HepG2 (cell line): Measurements from ENCODE around the gene KIFC1. TPM values are rescaled to one million over a fixed set of nuclear protein-coding genes. Genes with fewer than 3 reads are reported as not detected.
A peak's percentile ranks its signal among the peaks of the same experiment; 100 is the strongest.

Experiments used
- ATM ChIP-seq: fragments of 450-650 bp; IDR thresholded peaks from 2 replicates; pipeline ENCODE4 v1.7.1; 2017; ENCODE audit warnings: mild to moderate bottlenecking, borderline replicate concordance
- CAMTA2 ChIP-seq: sonication (generic); formaldehyde crosslinking; IDR thresholded peaks from 2 replicates; pipeline ENCODE4 v1.4.0; 2020; ENCODE audit warnings: mild to moderate bottlenecking, missing genetic modification reagents, borderline replicate concordance
- FLYWCH1 ChIP-seq: sonication (generic); formaldehyde crosslinking; IDR thresholded peaks from 2 replicates; pipeline ENCODE4 v1.8.1; 2023; ENCODE audit warnings: mild to moderate bottlenecking, missing genetic modification reagents
- FOXC1 ChIP-seq: sonication (generic); formaldehyde crosslinking; IDR thresholded peaks from 2 replicates; pipeline ENCODE4 v1.8.0; 2022; ENCODE audit warnings: mild to moderate bottlenecking, missing genetic modification reagents, borderline replicate concordance
- NCOA2 ChIP-seq: sonication (generic); formaldehyde crosslinking; IDR thresholded peaks from 2 replicates; pipeline ENCODE4 v1.8.0; 2022; ENCODE audit warnings: inconsistent platforms
- NPAS2 ChIP-seq: sonication (generic); formaldehyde crosslinking; IDR thresholded peaks from 2 replicates; pipeline ENCODE4 v1.8.0; 2022; ENCODE audit warnings: mild to moderate bottlenecking, missing genetic modification reagents, borderline replicate concordance
- NR3C1 ChIP-seq: sonication (generic); formaldehyde crosslinking; IDR thresholded peaks from 2 replicates; pipeline ENCODE4 v1.4.0; 2020; ENCODE audit warnings: missing genetic modification reagents
- SIN3B ChIP-seq: fragments of 150-350 bp; IDR thresholded peaks from 2 replicates; pipeline ENCODE4 v1.6.1; 2014; ENCODE audit warnings: low read length
- TSC22D2 ChIP-seq: sonication (generic); formaldehyde crosslinking; IDR thresholded peaks from 2 replicates; pipeline ENCODE4 v1.5.1; 2020; ENCODE audit warnings: missing genetic modification reagents, mild to moderate bottlenecking, borderline replicate concordance
- U2AF2 ChIP-seq: fragments of 200-400 bp; formaldehyde crosslinking; IDR thresholded peaks from 2 replicates; pipeline ENCODE4 v1.6.1; 2017; ENCODE audit warnings: low read depth, mild to moderate bottlenecking, low read length
- YY1 ChIP-seq: IDR thresholded peaks from 2 replicates; pipeline ENCODE4 v1.6.1; 2011; ENCODE audit warnings: low read length, low read depth, moderate library complexity, mild to moderate bottlenecking; ENCODE audit not compliant: insufficient read depth, insufficient replicate concordance
- ZFP1 ChIP-seq: IDR thresholded peaks from 2 replicates; pipeline ENCODE4 v1.6.1; 2016
- ZNF143 ChIP-seq: sonication (generic); formaldehyde crosslinking; IDR thresholded peaks from 2 replicates; pipeline ENCODE4 v1.4.0; 2020; ENCODE audit warnings: missing genetic modification reagents
- ZNF407 ChIP-seq: sonication (generic); formaldehyde crosslinking; IDR thresholded peaks from one replicate; pipeline ENCODE4 v1.5.1; 2020; ENCODE audit warnings: mild to moderate bottlenecking, missing genetic modification reagents; ENCODE audit errors: not compliant biosample characterization
- ZNF784 ChIP-seq: sonication (generic); formaldehyde crosslinking; IDR thresholded peaks from 2 replicates; pipeline ENCODE4 v1.5.1; 2020; ENCODE audit warnings: missing genetic modification reagents, mild to moderate bottlenecking, borderline replicate concordance
- ZSCAN29 ChIP-seq: sonication (generic); formaldehyde crosslinking; conservative IDR thresholded peaks from 2 replicates; pipeline ENCODE4 v1.4.0; 2020; ENCODE audit warnings: mild to moderate bottlenecking, missing genetic modification reagents
- polyA plus RNA-seq, 8 experiments: library from polyadenylated mRNA; depleted of rRNA in 3 of 8; stranded (reverse) in 7 of 8; unstranded in 1 of 8; fragments of >200 nt; fragmentation: Illumina TruSeq in 4 of 8; extraction: Trizol in 4 of 8; gene quantifications; 2 replicates each; pipeline versions ENCODE4 v1.2.1 to v1.2.3, GENCODE V29; 2011 to 2016; ENCODE audit warnings: low read depth in 4 of 8, missing spikeins in 1 of 8, mixed read lengths in 1 of 8; ENCODE audit not compliant: insufficient read depth in 1 of 8
- total RNA-seq, 5 experiments: library from RNA; depleted of rRNA; stranded (reverse); fragments of >200 nt; fragmentation: Illumina TruSeq; extraction: Trizol; gene quantifications; 2 replicates each; pipeline ENCODE4 v1.2.3, GENCODE V29; 2016; ENCODE audit warnings: low read depth in 1 of 5
- TF ChIP-seq, protein P1 (sequence below): sonication (generic); formaldehyde crosslinking; conservative IDR thresholded peaks from 2 replicates; pipeline ENCODE4 v1.4.0; 2020; ENCODE audit warnings: missing genetic modification reagents
- TF ChIP-seq, protein P2 (sequence below): sonication (generic); formaldehyde crosslinking; conservative IDR thresholded peaks from 2 replicates; pipeline ENCODE4 v1.4.0; 2020; ENCODE audit warnings: missing genetic modification reagents

Gene KIFC1
- total and polyA plus RNA-seq, 2 of the 13 experiments (the other 11 are each of a cell fraction or from before 2014, with no cell fraction given), result 25.0 to 45.5 TPM

DNA sequence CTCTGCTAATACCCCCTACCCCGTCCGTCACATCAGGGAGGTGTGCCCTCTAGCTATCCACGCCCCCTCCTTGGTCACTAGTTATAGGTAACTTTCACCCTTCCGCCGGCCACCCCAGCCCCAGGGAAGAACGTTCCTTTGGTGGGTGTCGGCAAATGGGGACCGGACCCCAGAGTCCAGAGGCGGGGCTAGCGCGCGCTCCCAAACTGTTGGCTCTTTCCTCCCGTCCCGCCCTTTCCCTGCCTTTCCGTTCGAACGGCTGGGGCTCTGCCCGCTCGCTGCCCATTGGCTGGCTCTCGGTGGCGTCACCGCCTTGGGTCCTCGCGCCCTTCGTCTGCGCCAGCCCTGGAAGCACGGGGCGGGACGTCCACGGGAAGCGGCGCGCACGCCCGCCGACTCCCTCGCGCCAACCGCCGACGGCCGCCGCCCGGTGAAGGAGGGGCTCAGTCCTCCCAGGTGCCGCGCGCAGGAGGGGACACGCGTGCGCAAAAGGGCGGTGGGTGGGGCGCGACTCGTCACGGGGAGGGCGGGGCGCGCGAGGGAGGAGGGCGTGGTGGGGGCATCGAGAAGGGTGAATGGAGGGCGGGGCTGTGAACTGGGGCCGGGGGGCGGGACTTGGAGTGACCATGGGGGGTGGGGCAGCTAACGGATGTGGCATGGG lies 18.6 kb downstream of the KIFC1 start (continued):
- 0 out of 2 replicates have a peak, but pooled peaks have one; percentile 47 for TF ChIP-seq ZSCAN29 (CRISPR knock-in tag)
- no peak for TF ChIP-seq U2AF2
- TF ChIP-seq ZNF784, result 0 out of 2 replicates have a peak, but pooled peaks have one; percentile 21
- peak; percentile 95; the same call in 1 of the 2 replicates for TF ChIP-seq FLYWCH1 (CRISPR knock-in tag)
- TF ChIP-seq TSC22D2 (CRISPR knock-in tag), result peak; percentile 92; the same call in 1 of the 2 replicates
- TF ChIP-seq, protein P1, sequence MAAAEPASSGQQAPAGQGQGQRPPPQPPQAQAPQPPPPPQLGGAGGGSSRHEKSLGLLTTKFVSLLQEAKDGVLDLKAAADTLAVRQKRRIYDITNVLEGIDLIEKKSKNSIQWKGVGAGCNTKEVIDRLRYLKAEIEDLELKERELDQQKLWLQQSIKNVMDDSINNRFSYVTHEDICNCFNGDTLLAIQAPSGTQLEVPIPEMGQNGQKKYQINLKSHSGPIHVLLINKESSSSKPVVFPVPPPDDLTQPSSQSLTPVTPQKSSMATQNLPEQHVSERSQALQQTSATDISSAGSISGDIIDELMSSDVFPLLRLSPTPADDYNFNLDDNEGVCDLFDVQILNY (CRISPR knock-in tag), result peak; percentile 94
- peak; percentile 71 for TF ChIP-seq ZNF143
- TF ChIP-seq ZNF407, result peak; percentile 53
- TF ChIP-seq CAMTA2 (CRISPR knock-in tag), result peak; percentile 90
- TF ChIP-seq, protein P2, sequence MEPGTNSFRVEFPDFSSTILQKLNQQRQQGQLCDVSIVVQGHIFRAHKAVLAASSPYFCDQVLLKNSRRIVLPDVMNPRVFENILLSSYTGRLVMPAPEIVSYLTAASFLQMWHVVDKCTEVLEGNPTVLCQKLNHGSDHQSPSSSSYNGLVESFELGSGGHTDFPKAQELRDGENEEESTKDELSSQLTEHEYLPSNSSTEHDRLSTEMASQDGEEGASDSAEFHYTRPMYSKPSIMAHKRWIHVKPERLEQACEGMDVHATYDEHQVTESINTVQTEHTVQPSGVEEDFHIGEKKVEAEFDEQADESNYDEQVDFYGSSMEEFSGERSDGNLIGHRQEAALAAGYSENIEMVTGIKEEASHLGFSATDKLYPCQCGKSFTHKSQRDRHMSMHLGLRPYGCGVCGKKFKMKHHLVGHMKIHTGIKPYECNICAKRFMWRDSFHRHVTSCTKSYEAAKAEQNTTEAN (CRISPR knock-in tag), result peak; percentile 93
- TF ChIP-seq SIN3B, result peak; percentile 78
- no peak for TF ChIP-seq NR3C1 (CRISPR knock-in tag)
- TF ChIP-seq NCOA2 (CRISPR knock-in tag), result peak; percentile 47; the same call in 1 of the 2 replicates
- TF ChIP-seq FOXC1, result peak; percentile 98
- TF ChIP-seq NPAS2 (CRISPR knock-in tag), result no peak
- peak; percentile 57 for TF ChIP-seq YY1
- TF ChIP-seq ATM, result no peak
- no peak for TF ChIP-seq ZFP1 (CRISPR knock-in tag)
